Suppressor macrophage treated with lipopolysaccharide for 1 hour (primary cell): ENCODE data around the gene AKAP6.

Experiments used
- DNase-seq, 3 donors: peaks; one replicate each; pipeline ENCODE4 v3.0.0-alpha.2; 2020 to 2022

AKAP6 gene

GRCh38 chr14:32629236-32629635 is 300.1 kb downstream of the AKAP6 start:
- no peak for DNase-seq

- no peak for DNase-seq
Measured at GRCh38 chr14:32630701-32631100, 301.6 kb downstream of the AKAP6 start.

GRCh38 chr14:32633224-32633859 is 304.2 kb downstream of the AKAP6 start:
- DNase-seq = no peak

GRCh38 chr14:32633930-32634329 is 304.8 kb downstream of the AKAP6 start:
- DNase-seq = no peak

- peak; percentile 5 to 53 (median 38) for DNase-seq
Measured at GRCh38 chr14:32635061-32635719, 306.1 kb downstream of the AKAP6 start.

- no peak for DNase-seq
Measured at GRCh38 chr14:32637582-32637981, 308.5 kb downstream of the AKAP6 start.

GRCh38 chr14:32639208-32639607 is 310.1 kb downstream of the AKAP6 start:
- no peak for DNase-seq

- DNase-seq = no peak
Measured at GRCh38 chr14:32645551-32645950, 316.5 kb downstream of the AKAP6 start.

GRCh38 chr14:32648434-32648833 is 319.3 kb downstream of the AKAP6 start:
- no peak for DNase-seq

GRCh38 chr14:32650030-32650429 is 320.9 kb downstream of the AKAP6 start:
- DNase-seq = no peak

- DNase-seq = no peak
Measured at GRCh38 chr14:32650665-32651064, 321.6 kb downstream of the AKAP6 start.

- no peak for DNase-seq
Measured at GRCh38 chr14:32654106-32654505, 325.0 kb downstream of the AKAP6 start.

GRCh38 chr14:32656601-32657000 is 327.5 kb downstream of the AKAP6 start:
- peak in 2 of 3 donors; percentile 6 to 26 for DNase-seq

GRCh38 chr14:32657081-32657480 is 328.0 kb downstream of the AKAP6 start:
- DNase-seq = peak; percentile 89 to 95 (median 94)

- DNase-seq = no peak
Measured at GRCh38 chr14:32661216-32661615, 332.1 kb downstream of the AKAP6 start.

- DNase-seq = peak in 2 of 3 donors; percentile 32 to 41
Measured at GRCh38 chr14:32662211-32662610, 333.1 kb downstream of the AKAP6 start.

- DNase-seq = no peak
Measured at GRCh38 chr14:32666308-32666707, 337.2 kb downstream of the AKAP6 start.

- DNase-seq = no peak
Measured at GRCh38 chr14:32667287-32667686, 338.2 kb downstream of the AKAP6 start.

GRCh38 chr14:32667791-32668190 is 338.7 kb downstream of the AKAP6 start:
- DNase-seq = no peak

- no peak for DNase-seq
Measured at GRCh38 chr14:32669391-32669790, 340.3 kb downstream of the AKAP6 start.

GRCh38 chr14:32675433-32675832 is 346.3 kb downstream of the AKAP6 start:
- peak in 1 of 3 donors; percentile 17 for DNase-seq

- no peak for DNase-seq
Measured at GRCh38 chr14:32677129-32677780, 348.2 kb downstream of the AKAP6 start.

GRCh38 chr14:32678088-32678487 is 349.0 kb downstream of the AKAP6 start:
- DNase-seq = no peak

- DNase-seq = no peak
Measured at GRCh38 chr14:32679927-32680612, 351.0 kb downstream of the AKAP6 start.
